H9 (cell line): Measurements from ENCODE around the gene GSN. TPM values are rescaled to one million over a fixed set of nuclear protein-coding genes. Genes with fewer than 3 reads are reported as not detected.

ENCODE experiments used
- DNase-seq: peaks from one replicate; pipeline ENCODE4 v3.0.0-alpha.2; 2017
- H2AFZ ChIP-seq: one replicate; pipeline ENCODE4 v1.6.1; 2013; ENCODE audit warnings: mild to moderate bottlenecking, low read length, control low read depth, moderate library complexity
- H2AK5ac ChIP-seq: 2 replicates; pipeline ENCODE4 v1.6.1; 2013; ENCODE audit warnings: low read length, control low read depth, mixed read lengths; ENCODE audit not compliant: insufficient read length
- H2BK120ac ChIP-seq: one replicate; pipeline ENCODE4 v1.6.1; 2013; ENCODE audit warnings: low read depth, mild to moderate bottlenecking, low read length, control low read depth, inconsistent platforms; ENCODE audit not compliant: poor library complexity, severe bottlenecking
- H2BK12ac ChIP-seq: 2 replicates; pipeline ENCODE4 v1.6.1; 2013; ENCODE audit warnings: low read length, control low read depth, mixed read lengths, low read depth; ENCODE audit not compliant: insufficient read length
- H2BK15ac ChIP-seq: 2 replicates; pipeline ENCODE4 v1.6.1; 2013; ENCODE audit warnings: low read depth, low read length, control low read depth
- H2BK20ac ChIP-seq: one replicate; pipeline ENCODE4 v1.6.1; 2013; ENCODE audit warnings: low read depth, mild to moderate bottlenecking, low read length, control low read depth, inconsistent platforms; ENCODE audit not compliant: poor library complexity, severe bottlenecking
- H2BK5ac ChIP-seq: 2 replicates; pipeline ENCODE4 v1.6.1; 2013; ENCODE audit warnings: low read length, control low read depth, mixed read lengths; ENCODE audit not compliant: insufficient read length
- H3K14ac ChIP-seq: 2 replicates; pipeline ENCODE4 v1.6.1; 2013; ENCODE audit warnings: low read length, control low read depth; ENCODE audit not compliant: insufficient read depth
- H3K18ac ChIP-seq: 2 replicates; pipeline ENCODE4 v1.6.1; 2013; ENCODE audit warnings: low read depth, mild to moderate bottlenecking, mixed read lengths, low read length, control low read depth; ENCODE audit not compliant: insufficient read length
- H3K23ac ChIP-seq: 2 replicates; pipeline ENCODE4 v1.6.1; 2013; ENCODE audit warnings: low read length, control low read depth, mixed read lengths, low read depth; ENCODE audit not compliant: insufficient read length
- H3K23me2 ChIP-seq: 2 replicates; pipeline ENCODE4 v1.6.1; 2013; ENCODE audit warnings: low read depth, mild to moderate bottlenecking, mixed read lengths, low read length, control low read depth; ENCODE audit not compliant: insufficient read length, poor library complexity, severe bottlenecking
- H3K27ac ChIP-seq: 2 replicates; pipeline ENCODE4 v1.5.1; 2013; ENCODE audit warnings: low read length, control low read depth, mixed read lengths, low read depth; ENCODE audit not compliant: insufficient read length
- H3K27me3 ChIP-seq: 2 replicates; pipeline ENCODE4 v1.6.1; 2013; ENCODE audit warnings: low read length, control low read depth, inconsistent platforms; ENCODE audit not compliant: insufficient read depth
- H3K4ac ChIP-seq: 2 replicates; pipeline ENCODE4 v1.6.1; 2013; ENCODE audit warnings: low read depth, mild to moderate bottlenecking, control low read depth, inconsistent platforms, low read length, moderate library complexity
- H3K4me1 ChIP-seq: 2 replicates; pipeline ENCODE4 v1.6.1; 2013; ENCODE audit warnings: low read length, control low read depth, inconsistent platforms; ENCODE audit not compliant: insufficient read depth
- H3K4me2 ChIP-seq: 2 replicates; pipeline ENCODE4 v1.6.1; 2013; ENCODE audit warnings: low read length, control low read depth, mixed read lengths; ENCODE audit not compliant: insufficient read length, insufficient read depth
- H3K56ac ChIP-seq: 2 replicates; pipeline ENCODE4 v1.6.1; 2013; ENCODE audit warnings: low read depth, mild to moderate bottlenecking, mixed read lengths, low read length, control low read depth; ENCODE audit not compliant: insufficient read length
- H3K79me1 ChIP-seq: 2 replicates; pipeline ENCODE4 v1.6.1; 2013; ENCODE audit warnings: low read depth, mild to moderate bottlenecking, moderate library complexity, low read length, control low read depth, inconsistent platforms; ENCODE audit not compliant: insufficient read depth, poor library complexity, severe bottlenecking
- H3K79me2 ChIP-seq: 2 replicates; pipeline ENCODE4 v1.6.1; 2013; ENCODE audit warnings: low read length, control low read depth, inconsistent platforms; ENCODE audit not compliant: insufficient read depth
- H3K9ac ChIP-seq: 2 replicates; pipeline ENCODE4 v1.6.1; 2013; ENCODE audit warnings: low read length, control low read depth, mixed read lengths; ENCODE audit not compliant: insufficient read length; ENCODE audit errors: extremely low read depth
- H3K9me3 ChIP-seq: one replicate; pipeline ENCODE4 v1.6.1; 2013; ENCODE audit warnings: low read depth, low read length, inconsistent platforms; ENCODE audit not compliant: control insufficient read depth
- H3T11ph ChIP-seq: one replicate; pipeline ENCODE4 v1.6.1; 2013; ENCODE audit warnings: mild to moderate bottlenecking, low read length, control low read depth, inconsistent platforms
- H4K20me1 ChIP-seq: one replicate; pipeline ENCODE4 v1.6.1; 2013; ENCODE audit not compliant: control insufficient read depth, insufficient read length, insufficient read depth
- H4K5ac ChIP-seq: 2 replicates; pipeline ENCODE4 v1.6.1; 2013; ENCODE audit warnings: low read depth, mild to moderate bottlenecking, mixed read lengths, low read length, control low read depth; ENCODE audit not compliant: insufficient read length
- H4K8ac ChIP-seq: replicated peaks from 2 replicates; pipeline ENCODE4 v1.6.1; 2013; ENCODE audit warnings: low read length, control low read depth, mixed read lengths, low read depth; ENCODE audit not compliant: insufficient read length
- H4K91ac ChIP-seq: 2 replicates; pipeline ENCODE4 v1.6.1; 2013; ENCODE audit warnings: low read depth, mild to moderate bottlenecking, moderate library complexity, mixed read lengths, low read length, control low read depth; ENCODE audit not compliant: insufficient read length
- H3K27ac Mint-ChIP-seq, 3 experiments: 2 replicates in 2 of 3; 3 replicates in 1 of 3; pipeline ENCODE4 v1.8.0; 2020 to 2021; ENCODE audit warnings: mixed read lengths in 3 of 3, mild to moderate bottlenecking in 1 of 3, moderate library complexity in 1 of 3
- H3K27me3 Mint-ChIP-seq: 2 replicates; pipeline ENCODE4 v1.8.0; 2021; ENCODE audit warnings: low read depth, mild to moderate bottlenecking, moderate library complexity, mixed read lengths
- H3K36me3 Mint-ChIP-seq, 3 experiments: 2 replicates in 2 of 3; 3 replicates in 1 of 3; pipeline ENCODE4 v1.8.0; 2020 to 2021; ENCODE audit warnings: low read depth in 3 of 3, mixed read lengths in 3 of 3; ENCODE audit not compliant: insufficient read depth in 1 of 3
- H3K4me1 Mint-ChIP-seq, 2 experiments: 2 replicates each; pipeline ENCODE4 v1.8.0; 2020; ENCODE audit warnings: mixed read lengths in 2 of 2
- H3K4me3 Mint-ChIP-seq, 2 experiments: 2 replicates in 1 of 2; 3 replicates in 1 of 2; pipeline ENCODE4 v1.8.0; 2020 to 2021; ENCODE audit warnings: mild to moderate bottlenecking in 2 of 2, mixed read lengths in 2 of 2, moderate library complexity in 1 of 2
- H3K9me3 Mint-ChIP-seq, 2 experiments: 2 replicates in 1 of 2; 3 replicates in 1 of 2; pipeline ENCODE4 v1.8.0; 2020; ENCODE audit warnings: mild to moderate bottlenecking in 2 of 2, mixed read lengths in 2 of 2, moderate library complexity in 1 of 2
- WGBS: extraction: QIAGEN DNeasy Blood & Tissue Kit; methylation state at CpG from one replicate; pipeline ENCODE4 v1.1.7; 2013; ENCODE audit warnings: missing lambda C conversion rate, low lambda C conversion rate, mixed read lengths; ENCODE audit not compliant: insufficient read length; ENCODE audit errors: extremely low coverage; 5-methylcytosine and 5-hydroxymethylcytosine counted together
- total RNA-seq: library from RNA; stranded (reverse); gene quantifications from 2 replicates; pipeline ENCODE4 v1.2.1, GENCODE V29; 2021
- TF ChIP-seq, protein P1 (sequence below): fragments of 200-600 bp; sonication (generic); conservative IDR thresholded peaks from 3 replicates; pipeline ENCODE4 v1.8.0; 2021; ENCODE audit warnings: antibody characterized with exemption, mild to moderate bottlenecking

Gene GSN
- total RNA-seq, 1 experiment from 2014 or later = 14.9 TPM

DNA sequence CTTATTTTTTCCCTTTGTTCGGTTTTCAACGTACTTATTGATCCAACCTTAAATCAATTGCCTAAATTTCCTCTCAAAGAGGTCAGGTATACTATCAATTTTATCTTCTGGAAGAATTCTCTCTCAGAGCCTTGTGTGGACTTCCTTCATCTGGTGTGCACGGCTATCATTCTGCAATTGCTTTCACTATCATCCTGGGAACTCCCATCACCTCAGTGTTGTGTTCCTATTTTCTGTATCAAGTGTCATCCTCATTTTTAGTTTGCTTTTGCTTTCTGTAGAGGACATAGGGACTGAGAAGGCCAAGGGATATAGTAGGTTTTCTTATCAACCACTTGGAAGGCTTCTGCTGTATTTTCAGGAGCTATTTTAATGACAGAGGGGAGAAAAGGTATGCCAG lies 90.8 kb downstream of the GSN start:
- Histone ChIP-seq H3K4me2 (no peak overlapping the region), H3T11ph (no peak overlapping the region), H3K56ac (no peak overlapping the region), H3K79me1 (no peaks in the 10 kb centered on the region), H4K20me1 (no peaks in the 10 kb centered on the region), H2BK120ac (no peak overlapping the region), H3K9ac (no peak overlapping the region), H3K4ac (no peak overlapping the region), H3K27ac (no peak overlapping the region), H4K8ac (no peak overlapping the region), H3K9me3 (no peaks in the 10 kb centered on the region), H2AFZ (no peak overlapping the region), H4K91ac (no peak overlapping the region), H2AK5ac (no peak overlapping the region), H3K23me2 (no peaks in the 10 kb centered on the region), H3K27me3 (no peaks in the 10 kb centered on the region), H3K4me1 (peaks cover under 1% of the 10 kb centered on the region; the same call in 1 of the 2 replicates), H2BK20ac (no peak overlapping the region), H3K18ac (no peak overlapping the region), H4K5ac (no peak overlapping the region), H2BK12ac (no peak overlapping the region), H3K23ac (no peak overlapping the region), H2BK5ac (no peak overlapping the region), H2BK15ac (no peak overlapping the region), H3K14ac (no peak overlapping the region), H3K79me2 (no peaks in the 10 kb centered on the region)
- Mint-ChIP-seq H3K27me3 (no peaks in the 10 kb centered on the region), H3K4me3 (no peak overlapping the region), H3K4me1 (peaks cover 5 to 8% of the 10 kb centered on the region in 2 experiments), H3K27ac (no peak overlapping the region), H3K36me3 (peaks cover 0 to 5% (median 2%) of the 10 kb centered on the region in 3 experiments; a peak in 2 of 7 replicates), H3K9me3 (no peaks in the 10 kb centered on the region; a peak in 1 of 5 replicates)
- TF ChIP-seq, protein P1, sequence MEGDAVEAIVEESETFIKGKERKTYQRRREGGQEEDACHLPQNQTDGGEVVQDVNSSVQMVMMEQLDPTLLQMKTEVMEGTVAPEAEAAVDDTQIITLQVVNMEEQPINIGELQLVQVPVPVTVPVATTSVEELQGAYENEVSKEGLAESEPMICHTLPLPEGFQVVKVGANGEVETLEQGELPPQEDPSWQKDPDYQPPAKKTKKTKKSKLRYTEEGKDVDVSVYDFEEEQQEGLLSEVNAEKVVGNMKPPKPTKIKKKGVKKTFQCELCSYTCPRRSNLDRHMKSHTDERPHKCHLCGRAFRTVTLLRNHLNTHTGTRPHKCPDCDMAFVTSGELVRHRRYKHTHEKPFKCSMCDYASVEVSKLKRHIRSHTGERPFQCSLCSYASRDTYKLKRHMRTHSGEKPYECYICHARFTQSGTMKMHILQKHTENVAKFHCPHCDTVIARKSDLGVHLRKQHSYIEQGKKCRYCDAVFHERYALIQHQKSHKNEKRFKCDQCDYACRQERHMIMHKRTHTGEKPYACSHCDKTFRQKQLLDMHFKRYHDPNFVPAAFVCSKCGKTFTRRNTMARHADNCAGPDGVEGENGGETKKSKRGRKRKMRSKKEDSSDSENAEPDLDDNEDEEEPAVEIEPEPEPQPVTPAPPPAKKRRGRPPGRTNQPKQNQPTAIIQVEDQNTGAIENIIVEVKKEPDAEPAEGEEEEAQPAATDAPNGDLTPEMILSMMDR = no peak
- DNase-seq = no peak
- no CpG with 5 or more reads among the region's 3 CpGs for WGBS
